ENCODE results near the gene ASIC2. TPM values are rescaled to one million over a fixed set of nuclear protein-coding genes. Genes with fewer than 3 reads are reported as not detected.

ASIC2 gene
- total RNA-seq, 4 donors from 2014 or later, result 0.48 TPM; not detected in 3

DNA sequence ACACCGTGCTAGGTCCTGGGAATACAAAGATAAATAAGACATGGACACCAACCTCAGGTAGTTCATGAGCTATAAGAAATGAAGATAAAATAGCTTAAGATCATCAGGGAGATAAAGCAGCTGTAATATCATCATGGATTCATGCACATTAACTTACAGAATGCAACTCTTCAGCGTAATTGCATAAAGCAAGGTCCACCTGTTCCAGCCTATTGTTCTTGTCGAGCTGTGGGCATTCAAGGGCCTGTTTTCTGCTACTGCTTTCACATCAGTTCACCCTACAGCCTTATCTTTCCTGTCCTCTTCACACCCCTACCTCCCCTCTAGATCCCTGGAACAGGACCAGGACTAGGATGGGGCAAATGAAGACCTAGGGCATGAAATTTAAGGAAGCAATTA is 167.5 kb downstream of the ASIC2 start:
- ATAC-seq (ENCODE audit: low FRiP score) (no peak), DNase-seq (ENCODE audit: low spot score) (no peak)
- TF ChIP-seq, protein P1, sequence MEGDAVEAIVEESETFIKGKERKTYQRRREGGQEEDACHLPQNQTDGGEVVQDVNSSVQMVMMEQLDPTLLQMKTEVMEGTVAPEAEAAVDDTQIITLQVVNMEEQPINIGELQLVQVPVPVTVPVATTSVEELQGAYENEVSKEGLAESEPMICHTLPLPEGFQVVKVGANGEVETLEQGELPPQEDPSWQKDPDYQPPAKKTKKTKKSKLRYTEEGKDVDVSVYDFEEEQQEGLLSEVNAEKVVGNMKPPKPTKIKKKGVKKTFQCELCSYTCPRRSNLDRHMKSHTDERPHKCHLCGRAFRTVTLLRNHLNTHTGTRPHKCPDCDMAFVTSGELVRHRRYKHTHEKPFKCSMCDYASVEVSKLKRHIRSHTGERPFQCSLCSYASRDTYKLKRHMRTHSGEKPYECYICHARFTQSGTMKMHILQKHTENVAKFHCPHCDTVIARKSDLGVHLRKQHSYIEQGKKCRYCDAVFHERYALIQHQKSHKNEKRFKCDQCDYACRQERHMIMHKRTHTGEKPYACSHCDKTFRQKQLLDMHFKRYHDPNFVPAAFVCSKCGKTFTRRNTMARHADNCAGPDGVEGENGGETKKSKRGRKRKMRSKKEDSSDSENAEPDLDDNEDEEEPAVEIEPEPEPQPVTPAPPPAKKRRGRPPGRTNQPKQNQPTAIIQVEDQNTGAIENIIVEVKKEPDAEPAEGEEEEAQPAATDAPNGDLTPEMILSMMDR (IDR thresholded peaks at IDR 0.05), result no peak

GRCh38 chr17:33124871-33125551 is 168.1 kb downstream of the ASIC2 start:
- DNase-seq (ENCODE audit: low spot score) (no peak), ATAC-seq (ENCODE audit: low FRiP score) (no peak)
- TF ChIP-seq, protein P1 (IDR thresholded peaks at IDR 0.05), result no peak

DNA sequence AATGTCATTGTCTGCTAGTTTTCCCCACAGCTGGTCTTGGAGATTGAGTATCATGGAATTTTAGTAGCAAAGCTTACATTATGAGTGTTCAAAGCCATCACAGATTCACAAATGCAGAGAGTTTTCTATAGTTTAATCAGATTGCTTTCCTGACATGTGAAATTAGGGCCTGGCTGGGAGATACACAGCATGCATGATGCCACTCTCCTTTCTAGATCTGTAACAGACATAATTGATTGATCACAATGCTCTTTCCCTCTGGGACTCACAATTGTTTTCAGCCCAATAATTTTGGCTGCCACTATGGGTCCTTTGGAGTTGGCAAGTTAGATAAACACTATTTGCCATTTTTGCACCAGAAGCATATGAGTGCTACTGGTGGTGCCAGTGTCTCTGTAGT is 168.9 kb downstream of the ASIC2 start:
- DNase-seq (ENCODE audit: low spot score) (no peak), ATAC-seq (ENCODE audit: low FRiP score) (no peak)
- TF ChIP-seq, protein P1 (IDR thresholded peaks at IDR 0.05), result no peak

DNA sequence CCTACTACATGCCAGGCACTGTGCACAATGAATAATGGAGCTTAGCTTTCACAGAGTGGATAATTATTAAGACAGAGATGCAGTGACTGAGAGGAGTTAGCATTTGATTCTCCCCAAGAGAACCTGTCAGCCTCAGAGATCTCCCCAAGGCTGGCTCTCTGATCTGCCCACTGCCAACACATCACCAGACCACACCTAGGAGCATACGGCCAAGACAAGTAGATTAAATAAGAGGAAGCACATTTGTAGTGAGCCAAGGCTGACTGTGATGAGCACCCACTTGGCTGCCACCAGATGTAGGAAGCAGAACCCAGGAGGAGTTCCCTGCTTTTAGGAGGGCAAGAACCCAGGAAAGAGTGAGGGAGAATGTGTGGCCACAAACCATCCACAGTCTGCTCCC is 171.3 kb downstream of the ASIC2 start:
- DNase-seq (ENCODE audit: low spot score) (no peak), ATAC-seq (ENCODE audit: low FRiP score) (no peak)
- TF ChIP-seq, protein P1 (IDR thresholded peaks at IDR 0.05), result no peak

DNA sequence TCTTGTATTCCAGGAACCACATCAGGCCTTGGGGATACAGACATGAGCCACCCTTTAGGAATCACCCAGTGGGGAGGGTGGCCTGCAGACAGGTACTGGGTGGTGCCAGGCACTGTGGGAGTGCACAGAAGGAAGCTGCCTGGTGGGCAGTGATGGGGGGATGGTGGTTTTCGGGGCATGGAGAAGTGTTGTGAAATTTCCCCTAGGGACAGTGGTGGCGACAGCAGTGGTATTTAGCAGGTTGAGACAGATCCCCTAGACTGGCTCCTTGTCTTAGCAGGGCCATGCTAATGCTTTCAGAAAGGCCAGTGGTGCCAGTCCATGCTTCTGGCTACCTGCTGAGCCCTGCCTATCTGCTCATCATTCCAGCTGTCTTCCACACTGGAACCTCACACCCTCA is 171.8 kb downstream of the ASIC2 start:
- peak; percentile 23 for ATAC-seq (ENCODE audit: low FRiP score)
- TF ChIP-seq, protein P1 (IDR thresholded peaks at IDR 0.05), result no peak
- DNase-seq (ENCODE audit: low spot score), result no peak

DNA sequence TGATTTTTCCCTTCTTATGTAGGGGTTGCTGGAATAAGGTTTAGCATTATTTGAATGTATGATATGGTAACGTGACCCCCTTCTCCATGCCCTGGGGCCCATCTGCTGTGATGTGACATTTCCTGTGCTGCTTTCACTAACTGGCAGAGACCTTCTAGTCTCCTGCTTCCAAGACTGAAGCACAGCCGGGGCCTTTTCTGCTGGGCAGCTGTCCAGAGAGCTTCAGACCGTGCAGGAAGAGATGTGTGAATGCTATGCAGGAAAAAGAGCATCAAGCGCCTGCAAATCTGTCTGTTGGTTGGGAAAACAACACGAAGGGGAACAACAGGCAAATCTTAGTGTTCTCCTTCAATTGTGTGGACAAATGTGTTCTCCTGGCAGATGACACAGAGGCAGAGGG is 173.0 kb downstream of the ASIC2 start:
- no peak for ATAC-seq (ENCODE audit: low FRiP score)
- no peak for DNase-seq (ENCODE audit: low spot score)
- TF ChIP-seq, protein P1 (IDR thresholded peaks at IDR 0.05), result no peak

DNA sequence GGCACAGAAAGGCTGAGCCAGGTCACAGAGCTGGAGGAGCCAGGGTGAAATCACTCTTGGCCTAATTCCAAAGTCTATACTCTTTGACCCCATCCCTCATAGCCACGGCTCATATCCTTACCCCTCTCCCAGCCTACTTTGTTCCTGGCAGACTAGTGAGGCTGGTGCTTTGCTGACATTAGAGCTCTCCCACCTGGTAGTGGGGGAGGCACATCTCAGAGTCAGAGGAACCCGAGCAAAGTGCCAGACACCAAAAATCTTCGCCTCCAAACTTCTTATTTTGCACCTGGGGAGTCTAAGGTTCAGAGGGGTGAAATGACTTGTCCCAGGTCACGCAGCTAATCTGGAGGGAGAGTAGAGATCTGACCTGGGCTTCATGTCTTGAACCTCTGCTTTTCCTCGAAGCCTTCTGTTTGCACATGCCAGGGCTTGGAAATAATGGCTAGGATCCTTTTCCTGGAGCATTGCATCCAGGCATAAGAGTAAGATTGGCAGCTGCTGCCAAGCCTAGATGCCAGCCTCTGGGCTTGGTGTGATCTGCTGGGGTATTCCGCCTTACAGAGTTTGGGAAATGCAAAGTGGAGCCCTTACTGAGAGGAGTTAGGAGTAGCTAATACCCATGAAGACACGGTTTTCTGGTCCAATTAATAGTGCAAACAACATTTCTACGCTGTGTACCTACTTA is 174.6 kb downstream of the ASIC2 start:
- DNase-seq (ENCODE audit: low spot score) (no peak), ATAC-seq (ENCODE audit: low FRiP score) (no peak)
- TF ChIP-seq, protein P1 (IDR thresholded peaks at IDR 0.05), result no peak

Data from omental fat pad (tissue), 4 donors.